ENCODE results near the gene UBTD2.
"Not testable (repeated sequence)": the region's sequence is repeated elsewhere in the genome, so short reads cannot be mapped to it uniquely, and the experiment has no call there.

The UBTD2 gene

GRCh38 chr5:172299916-172300439 lies 16.4 kb upstream of the UBTD2 start:
- DNase-seq (ENCODE audit: extremely low read depth, insufficient read length) = no peak
- TF ChIP-seq, protein P1, sequence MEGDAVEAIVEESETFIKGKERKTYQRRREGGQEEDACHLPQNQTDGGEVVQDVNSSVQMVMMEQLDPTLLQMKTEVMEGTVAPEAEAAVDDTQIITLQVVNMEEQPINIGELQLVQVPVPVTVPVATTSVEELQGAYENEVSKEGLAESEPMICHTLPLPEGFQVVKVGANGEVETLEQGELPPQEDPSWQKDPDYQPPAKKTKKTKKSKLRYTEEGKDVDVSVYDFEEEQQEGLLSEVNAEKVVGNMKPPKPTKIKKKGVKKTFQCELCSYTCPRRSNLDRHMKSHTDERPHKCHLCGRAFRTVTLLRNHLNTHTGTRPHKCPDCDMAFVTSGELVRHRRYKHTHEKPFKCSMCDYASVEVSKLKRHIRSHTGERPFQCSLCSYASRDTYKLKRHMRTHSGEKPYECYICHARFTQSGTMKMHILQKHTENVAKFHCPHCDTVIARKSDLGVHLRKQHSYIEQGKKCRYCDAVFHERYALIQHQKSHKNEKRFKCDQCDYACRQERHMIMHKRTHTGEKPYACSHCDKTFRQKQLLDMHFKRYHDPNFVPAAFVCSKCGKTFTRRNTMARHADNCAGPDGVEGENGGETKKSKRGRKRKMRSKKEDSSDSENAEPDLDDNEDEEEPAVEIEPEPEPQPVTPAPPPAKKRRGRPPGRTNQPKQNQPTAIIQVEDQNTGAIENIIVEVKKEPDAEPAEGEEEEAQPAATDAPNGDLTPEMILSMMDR (IDR thresholded peaks at IDR 0.05; ENCODE audit: insufficient read depth, low read length, poor library complexity, severe bottlenecking) = no peak
- Histone ChIP-seq H3K4me3 (replicated peaks; ENCODE audit: low read depth, low read length) (no peak overlapping the region), H3K27me3 (replicated peaks; ENCODE audit: control insufficient read depth, insufficient read depth, low read length) (no peaks in the 10 kb centered on the region), H3K36me3 (ENCODE audit: control insufficient read depth, insufficient read depth, low read length) (no peaks in the 10 kb centered on the region)

GRCh38 chr5:172294831-172295230 lies 11.3 kb upstream of the UBTD2 start:
- TF ChIP-seq, protein P1 (IDR thresholded peaks at IDR 0.05; ENCODE audit: insufficient read depth, low read length, poor library complexity, severe bottlenecking) = no peak
- H3K27me3 ChIP-seq (replicated peaks; ENCODE audit: control insufficient read depth, insufficient read depth, low read length) = no peaks in the 10 kb centered on the region
- no peak for DNase-seq (ENCODE audit: extremely low read depth, insufficient read length)
- no peak overlapping the region for H3K4me3 ChIP-seq (replicated peaks; ENCODE audit: low read depth, low read length)
- no peaks in the 10 kb centered on the region for H3K36me3 ChIP-seq (ENCODE audit: control insufficient read depth, insufficient read depth, low read length)

- Histone ChIP-seq H3K36me3 (ENCODE audit: control insufficient read depth, insufficient read depth, low read length) (no peaks in the 10 kb centered on the region), H3K4me3 (replicated peaks; ENCODE audit: low read depth, low read length) (no peak overlapping the region), H3K27me3 (replicated peaks; ENCODE audit: control insufficient read depth, insufficient read depth, low read length) (no peaks in the 10 kb centered on the region)
- no peak for DNase-seq (ENCODE audit: extremely low read depth, insufficient read length)
- TF ChIP-seq, protein P1 (IDR thresholded peaks at IDR 0.05; ENCODE audit: insufficient read depth, low read length, poor library complexity, severe bottlenecking) = no peak
These were observed 10.3 kb upstream of the UBTD2 start for GRCh38 chr5:172293745-172294342.

GRCh38 chr5:172293054-172293744 lies 9.6 kb upstream of the UBTD2 start:
- DNase-seq (ENCODE audit: extremely low read depth, insufficient read length) = peak; percentile 44
- H3K36me3 ChIP-seq (ENCODE audit: control insufficient read depth, insufficient read depth, low read length) = no peaks in the 10 kb centered on the region
- H3K4me3 ChIP-seq (replicated peaks; ENCODE audit: low read depth, low read length) = no peak overlapping the region
- TF ChIP-seq, protein P1 (IDR thresholded peaks at IDR 0.05; ENCODE audit: insufficient read depth, low read length, poor library complexity, severe bottlenecking) = peak; percentile 93
- no peaks in the 10 kb centered on the region for H3K27me3 ChIP-seq (replicated peaks; ENCODE audit: control insufficient read depth, insufficient read depth, low read length)

DNA sequence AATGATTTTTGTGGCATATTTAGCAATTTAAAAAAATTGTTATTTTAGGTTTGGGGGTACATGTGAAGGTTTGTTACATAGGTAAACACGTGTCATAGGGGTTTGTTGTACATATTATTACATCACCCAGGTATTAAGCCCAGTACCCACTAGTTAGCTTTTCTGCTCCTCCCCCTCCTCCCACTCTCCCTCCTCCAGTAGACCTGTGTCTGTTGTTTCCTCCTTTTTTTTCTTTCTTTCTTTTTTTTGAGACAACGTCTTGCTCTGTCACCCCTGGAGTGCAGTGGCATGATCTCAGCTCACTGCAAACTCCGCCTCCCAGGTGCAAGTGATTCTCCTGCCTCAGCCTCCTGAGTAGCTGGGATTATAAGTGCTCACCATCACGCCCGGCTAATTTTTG lies 8.3 kb upstream of the UBTD2 start:
- DNase-seq (ENCODE audit: extremely low read depth, insufficient read length); H3K27me3 ChIP-seq (replicated peaks; ENCODE audit: control insufficient read depth, insufficient read depth, low read length); H3K36me3 ChIP-seq (ENCODE audit: control insufficient read depth, insufficient read depth, low read length); H3K4me3 ChIP-seq (replicated peaks; ENCODE audit: low read depth, low read length): not testable (repeated sequence)

DNA sequence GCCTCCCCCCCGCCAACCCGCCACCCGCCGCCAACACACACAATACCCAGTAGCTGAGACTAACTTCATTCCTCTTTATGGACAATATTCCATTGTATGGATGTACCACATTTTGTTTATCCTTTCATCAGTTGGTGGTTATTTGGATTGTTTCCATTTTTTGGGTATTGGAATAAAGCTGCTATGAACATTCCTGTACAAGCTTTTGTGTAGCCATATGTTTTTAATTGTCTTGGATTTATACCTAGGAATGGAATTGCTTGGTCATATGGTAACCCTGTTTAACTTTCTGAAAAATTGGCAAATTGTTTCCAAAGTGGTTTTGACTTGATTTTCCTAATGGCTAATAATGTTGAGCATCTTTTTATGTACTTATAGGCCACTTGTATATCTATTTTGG lies 4.9 kb upstream of the UBTD2 start:
- no peaks in the 10 kb centered on the region for H3K27me3 ChIP-seq (replicated peaks; ENCODE audit: control insufficient read depth, insufficient read depth, low read length)
- DNase-seq (ENCODE audit: extremely low read depth, insufficient read length) = no peak
- H3K36me3 ChIP-seq (ENCODE audit: control insufficient read depth, insufficient read depth, low read length) = no peaks in the 10 kb centered on the region
- H3K4me3 ChIP-seq (replicated peaks; ENCODE audit: low read depth, low read length) = no peak overlapping the region
- TF ChIP-seq, protein P1 (IDR thresholded peaks at IDR 0.05; ENCODE audit: insufficient read depth, low read length, poor library complexity, severe bottlenecking) = no peak

DNA sequence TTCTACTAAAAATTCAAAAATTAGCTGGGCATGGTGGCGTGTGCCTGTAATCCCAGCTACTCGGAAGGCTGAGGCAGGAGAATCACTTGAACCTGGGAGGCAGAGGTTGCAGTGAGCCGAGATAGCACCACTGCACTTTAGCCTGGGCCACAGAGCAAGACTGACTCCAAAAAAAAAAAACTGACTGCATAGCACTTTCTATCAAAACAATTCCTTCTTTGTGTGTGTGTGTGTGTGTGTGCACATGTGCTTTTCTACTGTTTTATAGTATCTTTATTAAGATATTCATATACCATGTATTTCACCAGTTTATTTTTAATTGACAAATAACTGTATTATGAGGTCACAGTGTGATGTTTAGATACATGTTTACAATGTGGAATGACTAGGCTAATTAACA lies 3.6 kb upstream of the UBTD2 start:
- not testable (repeated sequence) for DNase-seq (ENCODE audit: extremely low read depth, insufficient read length)

More for the DNA sequence above, 3.6 kb upstream of the UBTD2 start:
- not testable (repeated sequence) for H3K27me3 ChIP-seq (replicated peaks; ENCODE audit: control insufficient read depth, insufficient read depth, low read length); H3K36me3 ChIP-seq (ENCODE audit: control insufficient read depth, insufficient read depth, low read length); H3K4me3 ChIP-seq (replicated peaks; ENCODE audit: low read depth, low read length)
